ENCODE results near the gene ULK4. TPM values are rescaled to one million over a fixed set of nuclear protein-coding genes. Genes with fewer than 3 reads are reported as not detected.
A peak's percentile ranks its signal among the peaks of the same experiment; 100 is the strongest.

ULK4 gene
- polyA plus RNA-seq, 1 experiment, result 1.6 TPM

- ChIA-PET CTCF (no interaction called here), POLR2A (no interaction called here)
- Histone ChIP-seq H3K36me3 (ENCODE audit: control insufficient read depth, insufficient read depth, low read length) (no peaks in the 10 kb centered on the region), H3K27me3 (ENCODE audit: control insufficient read depth, insufficient read depth, low read length) (no peaks in the 10 kb centered on the region), H3K4me3 (ENCODE audit: low read depth, low read length) (no peak overlapping the region)
- DNase-seq (ENCODE audit: low read depth), result no peak
- no peak for TF ChIP-seq CTCF (IDR thresholded peaks at IDR 0.05; ENCODE audit: insufficient read depth, low read depth, low read length)
These were observed 219.8 kb downstream of the ULK4 start for GRCh38 chr3:41742121-41742520.

- CTCF ChIA-PET, result no interaction called here
- TF ChIP-seq CTCF (IDR thresholded peaks at IDR 0.05; ENCODE audit: insufficient read depth, low read depth, low read length), result no peak
- Histone ChIP-seq H3K36me3 (ENCODE audit: control insufficient read depth, insufficient read depth, low read length) (no peaks in the 10 kb centered on the region), H3K4me3 (ENCODE audit: low read depth, low read length) (no peak overlapping the region), H3K27me3 (ENCODE audit: control insufficient read depth, insufficient read depth, low read length) (no peaks in the 10 kb centered on the region)
- POLR2A ChIA-PET, result no interaction called here
- DNase-seq (ENCODE audit: low read depth), result no peak
These were observed 221.5 kb downstream of the ULK4 start for GRCh38 chr3:41740374-41740886.

- Histone ChIP-seq H3K4me3 (ENCODE audit: low read depth, low read length) (no peak overlapping the region), H3K36me3 (ENCODE audit: control insufficient read depth, insufficient read depth, low read length) (no peaks in the 10 kb centered on the region), H3K27me3 (ENCODE audit: control insufficient read depth, insufficient read depth, low read length) (no peaks in the 10 kb centered on the region)
- ChIA-PET CTCF (no interaction called here), POLR2A (no interaction called here)
- DNase-seq (ENCODE audit: low read depth), result no peak
- no peak for TF ChIP-seq CTCF (IDR thresholded peaks at IDR 0.05; ENCODE audit: insufficient read depth, low read depth, low read length)
These were observed 235.0 kb downstream of the ULK4 start for GRCh38 chr3:41726891-41727290.

- Histone ChIP-seq H3K36me3 (ENCODE audit: control insufficient read depth, insufficient read depth, low read length) (no peaks in the 10 kb centered on the region), H3K4me3 (ENCODE audit: low read depth, low read length) (no peak overlapping the region), H3K27me3 (ENCODE audit: control insufficient read depth, insufficient read depth, low read length) (no peaks in the 10 kb centered on the region)
- ChIA-PET CTCF (no interaction called here), POLR2A (no interaction called here)
- no peak for DNase-seq (ENCODE audit: low read depth)
- TF ChIP-seq CTCF (IDR thresholded peaks at IDR 0.05; ENCODE audit: insufficient read depth, low read depth, low read length), result no peak
These were observed 244.3 kb downstream of the ULK4 start for GRCh38 chr3:41717641-41718040.

- peak; percentile 51 for TF ChIP-seq CTCF (IDR thresholded peaks at IDR 0.05; ENCODE audit: insufficient read depth, low read depth, low read length)
- no peak overlapping the region for H3K4me3 ChIP-seq (ENCODE audit: low read depth, low read length)
- DNase-seq (ENCODE audit: low read depth), result no peak
- H3K27me3 ChIP-seq (ENCODE audit: control insufficient read depth, insufficient read depth, low read length), result no peaks in the 10 kb centered on the region
- POLR2A ChIA-PET, result interaction anchor here (0.6 kb wide), 1 partner anchor 418 kb away, joined by 3 read pairs; no protein-coding TSS in a partner anchor
- CTCF ChIA-PET, result interaction anchor here (0.5 to 2.4 kb wide), 6 partner anchors 11 to 1136 kb away, joined by 3 to 12 read pairs (median 3); no protein-coding TSS in a partner anchor
- H3K36me3 ChIP-seq (ENCODE audit: control insufficient read depth, insufficient read depth, low read length), result no peaks in the 10 kb centered on the region
These were observed 245.4 kb downstream of the ULK4 start for GRCh38 chr3:41716471-41716870.

All from BJ (cell line).